Coronary artery (tissue), 2 donors: ENCODE results near the gene CD2BP2.
"Not testable (repeated sequence)": the region's sequence is repeated elsewhere in the genome, so short reads cannot be mapped to it uniquely, and the experiment has no call there.

ENCODE experiments used
- DNase-seq: peaks from one replicate; pipeline ENCODE4 v3.0.0-alpha.2; 2017; ENCODE audit warnings: low spot score
- H3K27ac ChIP-seq, 2 donors: fragments of 200-600 bp; sonication (generic); one replicate each; pipeline ENCODE4 v1.5.1; 2016 to 2019
- H3K4me3 ChIP-seq: fragments of 200-600 bp; sonication (generic); 2 replicates; pipeline ENCODE4 v1.5.1; 2016; ENCODE audit warnings: mild to moderate bottlenecking, moderate library complexity

CD2BP2 gene

DNA sequence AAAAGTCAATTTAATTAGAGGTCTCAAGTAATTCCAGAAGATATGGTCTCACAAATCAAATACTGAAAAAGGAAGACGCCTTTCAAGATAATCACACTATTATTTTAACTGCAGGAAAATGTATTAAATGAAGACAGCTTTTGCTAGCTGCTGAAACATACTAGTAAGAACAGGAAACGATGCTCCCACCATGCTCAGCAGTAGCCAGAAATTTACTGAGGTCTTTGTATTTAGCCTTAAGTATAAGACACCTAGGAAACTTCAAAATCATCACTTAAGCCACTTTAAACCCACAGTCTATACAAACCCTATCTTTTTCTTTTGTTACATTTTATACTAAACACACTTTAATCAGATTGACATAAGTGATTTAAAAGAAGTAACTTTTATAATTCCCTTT is 36.5 kb downstream of the CD2BP2 start:
- H3K4me3 ChIP-seq, H3K27ac ChIP-seq, DNase-seq: not testable (repeated sequence)

GRCh38 chr16:30310937-30311336 is 44.2 kb downstream of the CD2BP2 start:
- H3K4me3 ChIP-seq, DNase-seq, H3K27ac ChIP-seq: not testable (repeated sequence)

DNA sequence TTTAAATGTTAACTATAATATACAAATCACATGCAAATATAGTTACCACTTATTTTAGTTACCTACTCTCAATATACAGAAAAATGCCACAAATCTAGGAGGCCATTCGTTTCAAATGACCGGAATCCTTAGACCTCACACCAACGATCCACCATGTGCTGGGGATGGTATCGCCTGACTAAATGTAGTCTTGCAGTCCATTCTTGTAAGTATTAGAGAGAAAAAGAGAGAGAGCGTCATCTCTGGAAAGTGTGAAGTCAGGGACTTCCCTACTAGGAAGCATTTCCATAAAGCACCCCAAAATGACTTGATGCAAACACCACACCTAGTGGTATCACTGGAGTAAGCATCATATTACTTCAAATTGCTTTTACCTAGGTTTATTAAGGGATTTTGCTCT is 45.9 kb downstream of the CD2BP2 start:
- H3K4me3 ChIP-seq, DNase-seq, H3K27ac ChIP-seq: not testable (repeated sequence)
